ENCODE results near the gene MOV10. TPM values are rescaled to one million over a fixed set of nuclear protein-coding genes. Genes with fewer than 3 reads are reported as not detected.

Gene MOV10
- total and polyA plus RNA-seq, 9 of the 15 experiments (the other 6 are each of a cell fraction or from before 2014, with no cell fraction given) = 16.7 to 105 (median 49.5) TPM

- H2AFZ ChIP-seq (ENCODE audit: low read depth, low read length) = no peak overlapping the region
- WGBS (ENCODE audit: insufficient coverage, low coverage, missing lambda C conversion rate) = 73% methylated on average over 3 of the region's 3 CpGs
- ChIA-PET CTCF (ENCODE audit: low intra/inter-chr PET ratio) (no interaction called here), POLR2A (interaction anchor here (0.9 to 4.6 kb wide), 5 partner anchors 9 to 83 kb away, joined by 4 to 42 read pairs (median 4); partner anchors contain the start of genes MOV10, PPM1J and ST7L)
- in situ Hi-C loops (cut with MboI) (no loop called here), intact Hi-C loops (cut with micrococcal nuclease) (loop anchor here (10.0 kb wide), 1 partner anchor 237 kb away; no protein-coding TSS in a partner anchor)
- H3K9me1 ChIP-seq (ENCODE audit: control insufficient read depth, insufficient read depth, low read length) = no peaks in the 10 kb centered on the region
- TF ChIP-seq RREB1 (CRISPR knock-in tag; IDR thresholded peaks at IDR 0.05) = no peak
- TF ChIP-seq ZFP1 (CRISPR knock-in tag; IDR thresholded peaks at IDR 0.05) = 0 out of 2 replicates have a peak, but pooled peaks have one; percentile 20
- no peak for TF ChIP-seq RAD21 (CRISPR knock-in tag; conservative IDR thresholded peaks at IDR 0.05 in 1 of 2, IDR thresholded peaks at IDR 0.05 in 1 of 2)
- TF ChIP-seq PTTG1 (tag; IDR thresholded peaks at IDR 0.05; ENCODE audit: low read depth) = no peak
- no peak for TF ChIP-seq TEAD2 (tag; IDR thresholded peaks at IDR 0.05)
- peak overlapping the region; percentile 97 for H3K27ac ChIP-seq (ENCODE audit: extremely low read depth, low read depth, low read length)
- peak overlapping the region in 1 of 2 experiments; percentile 82; a peak in 3 of 4 replicates for H3K9ac ChIP-seq (ENCODE audit: insufficient read depth in 1 of 2, low read depth in 2 of 2, low read length in 2 of 2)
- H3K4me3 ChIP-seq = no peak overlapping the region
- BruUV-seq (replicated peaks) = no TSS peak
- FAIRE-seq (no peak), DNase-seq (ENCODE audit: extremely low read depth in 1 of 4, low spot score in 3 of 4) (no peak), ATAC-seq (no peak)
- peaks cover 83 to 85% of the 10 kb centered on the region in 2 experiments for H3K4me1 ChIP-seq (replicated peaks in 1 of 2; ENCODE audit: control insufficient read depth in 2 of 2, insufficient read depth in 2 of 2, low read length in 2 of 2)
- 0 out of 2 replicates have a peak overlapping the region, but pooled peaks have one; percentile 2 for H3K4me2 ChIP-seq (ENCODE audit: insufficient read depth, low read length)
- H3K36me3 ChIP-seq (ENCODE audit: control insufficient read depth, insufficient read depth, low read length) = peaks cover 68% of the 10 kb centered on the region
- H3K9me3 ChIP-seq (replicated peaks; ENCODE audit: control insufficient read depth, insufficient read depth, low read depth, low read length) = no peaks in the 10 kb centered on the region
- no peaks in the 10 kb centered on the region for H4K20me1 ChIP-seq (replicated peaks; ENCODE audit: control insufficient read depth, insufficient read depth, low read length)
- peaks cover 72% of the 10 kb centered on the region for H3K79me2 ChIP-seq (ENCODE audit: control insufficient read depth, insufficient read depth, low read length)
- H3K27me3 ChIP-seq (ENCODE audit: control insufficient read depth in 2 of 2, insufficient read depth in 2 of 2, low read length in 2 of 2) = no peaks in the 10 kb centered on the region
Measured at GRCh38 chr1:112702067-112702395, 27.6 kb downstream of the MOV10 start.
